Measurements from ENCODE around the gene FOXE3.

FOXE3 gene

DNA sequence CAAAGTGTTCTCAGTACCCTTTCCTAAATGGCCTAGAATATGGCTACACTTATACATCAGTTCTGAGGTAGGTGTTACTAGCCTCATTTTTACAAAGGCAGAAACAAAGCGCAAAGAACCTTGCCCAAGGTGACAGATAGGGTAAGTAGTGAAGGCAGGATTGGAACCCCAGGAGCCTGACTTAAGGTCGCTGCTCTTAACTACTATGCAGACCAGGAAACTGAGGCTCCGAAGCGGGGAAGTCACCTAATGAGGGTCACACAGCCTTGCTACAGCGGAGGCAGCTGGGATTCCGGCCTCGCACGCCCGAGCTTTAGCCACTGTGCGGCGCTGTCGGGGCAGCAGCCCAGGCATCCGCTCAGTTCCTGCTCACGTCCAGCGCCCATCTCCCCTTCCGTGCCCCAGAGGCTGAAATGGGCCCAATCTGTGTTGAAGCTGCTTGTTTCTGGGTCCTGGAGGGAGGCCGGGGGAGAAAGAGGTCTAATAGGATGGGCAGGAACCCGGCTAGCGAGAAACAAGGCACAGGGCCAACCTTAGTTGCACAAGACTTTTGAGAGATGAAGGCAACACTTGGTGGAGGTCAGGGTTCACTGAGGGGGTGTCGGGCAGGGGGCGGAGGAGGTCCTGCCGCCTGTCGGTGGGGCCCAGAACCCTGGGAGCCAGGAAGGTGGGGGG lies 20.4 kb downstream of the FOXE3 start:
- DNase-seq = peak; percentile 90

DNA sequence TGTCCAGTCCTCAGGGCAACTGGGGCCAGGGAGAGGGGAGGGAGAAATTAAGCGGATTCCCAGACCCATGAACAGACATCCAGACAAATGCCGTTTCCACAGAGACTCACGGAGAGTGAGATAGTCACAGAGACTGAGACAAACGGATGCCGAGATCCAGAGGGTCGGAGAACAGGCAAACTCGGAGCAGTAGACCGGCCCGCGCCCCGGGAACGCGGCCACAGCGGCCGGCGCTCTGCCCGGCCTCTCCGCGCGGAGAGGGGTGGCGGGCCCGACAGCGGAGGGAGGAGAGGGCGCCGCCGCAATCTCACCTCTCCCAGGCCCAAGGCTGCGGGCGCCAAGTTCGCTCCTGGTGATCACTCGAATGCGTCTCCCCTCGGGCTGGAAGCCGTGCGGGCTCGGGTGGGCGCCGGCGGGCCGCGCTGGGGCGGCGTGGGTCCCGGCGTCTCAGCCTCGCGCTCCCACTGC lies 20.9 kb downstream of the FOXE3 start:
- DNase-seq = no peak

DNA sequence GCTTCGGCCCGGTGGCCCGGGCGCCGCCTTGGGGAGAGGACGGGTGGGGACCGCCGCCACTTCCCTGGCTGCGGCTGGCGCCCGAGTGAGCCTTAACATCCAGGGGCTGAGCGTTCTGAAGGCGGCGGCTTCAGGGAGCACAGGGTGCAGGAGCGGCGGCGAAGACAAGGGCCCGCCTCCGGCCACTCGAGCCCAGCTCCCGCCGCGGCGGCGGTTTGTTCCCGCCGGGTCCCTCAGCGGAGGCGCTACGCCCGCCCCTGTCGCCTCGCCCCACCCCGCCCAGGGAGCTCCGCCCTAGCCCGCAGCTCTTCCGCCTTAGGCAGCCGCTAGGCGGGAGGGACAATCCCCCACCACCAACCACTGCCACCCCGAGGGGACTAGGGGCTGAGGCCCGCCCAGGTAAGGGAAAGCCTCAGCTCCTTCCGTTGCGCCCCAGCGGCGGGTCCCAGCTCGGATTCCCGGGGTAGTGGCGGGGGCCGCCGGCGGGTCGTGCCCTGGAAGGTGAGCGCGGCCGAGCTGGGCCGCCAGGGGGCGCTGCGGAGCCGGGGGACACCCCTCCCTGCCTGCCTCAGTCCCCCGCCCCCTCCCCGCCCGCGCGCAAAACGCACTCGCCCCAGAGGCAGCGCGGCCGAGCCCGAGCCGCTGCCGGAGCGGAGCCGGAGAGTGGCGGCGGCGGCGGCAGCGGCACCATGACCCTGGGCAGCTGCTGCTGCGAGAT lies 21.5 kb downstream of the FOXE3 start, which contains the start of gene FOXD2:
Gene FOXD2, plus strand, starts transcription at position 598 of the 718 bp plus-strand sequence. Its CDS starts 92 bp downstream, at position 690.
- peak; percentile 90 for DNase-seq

DNA sequence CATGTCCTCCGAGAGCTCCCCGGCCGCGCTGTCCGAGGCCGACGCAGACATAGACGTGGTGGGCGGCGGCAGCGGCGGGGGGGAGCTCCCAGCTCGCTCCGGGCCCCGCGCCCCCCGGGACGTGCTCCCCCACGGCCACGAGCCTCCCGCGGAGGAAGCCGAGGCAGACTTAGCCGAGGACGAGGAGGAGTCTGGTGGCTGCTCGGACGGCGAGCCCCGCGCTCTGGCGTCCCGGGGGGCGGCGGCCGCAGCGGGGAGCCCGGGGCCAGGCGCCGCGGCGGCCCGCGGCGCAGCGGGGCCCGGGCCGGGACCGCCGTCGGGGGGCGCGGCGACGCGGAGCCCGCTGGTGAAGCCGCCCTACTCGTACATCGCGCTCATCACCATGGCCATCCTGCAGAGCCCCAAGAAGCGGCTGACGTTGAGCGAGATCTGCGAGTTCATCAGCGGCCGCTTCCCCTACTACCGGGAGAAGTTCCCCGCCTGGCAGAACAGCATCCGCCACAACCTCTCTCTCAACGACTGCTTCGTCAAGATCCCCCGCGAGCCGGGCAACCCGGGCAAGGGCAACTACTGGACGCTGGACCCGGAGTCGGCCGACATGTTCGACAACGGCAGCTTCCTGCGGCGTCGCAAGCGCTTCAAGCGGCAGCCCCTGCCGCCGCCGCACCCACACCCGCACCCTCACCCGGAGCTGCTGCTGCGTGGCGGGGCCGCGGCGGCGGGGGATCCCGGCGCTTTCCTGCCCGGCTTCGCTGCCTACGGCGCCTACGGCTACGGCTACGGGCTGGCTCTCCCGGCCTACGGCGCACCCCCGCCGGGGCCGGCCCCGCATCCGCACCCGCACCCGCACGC lies 22.3 kb downstream of the FOXE3 start:
- DNase-seq = no peak

DNA sequence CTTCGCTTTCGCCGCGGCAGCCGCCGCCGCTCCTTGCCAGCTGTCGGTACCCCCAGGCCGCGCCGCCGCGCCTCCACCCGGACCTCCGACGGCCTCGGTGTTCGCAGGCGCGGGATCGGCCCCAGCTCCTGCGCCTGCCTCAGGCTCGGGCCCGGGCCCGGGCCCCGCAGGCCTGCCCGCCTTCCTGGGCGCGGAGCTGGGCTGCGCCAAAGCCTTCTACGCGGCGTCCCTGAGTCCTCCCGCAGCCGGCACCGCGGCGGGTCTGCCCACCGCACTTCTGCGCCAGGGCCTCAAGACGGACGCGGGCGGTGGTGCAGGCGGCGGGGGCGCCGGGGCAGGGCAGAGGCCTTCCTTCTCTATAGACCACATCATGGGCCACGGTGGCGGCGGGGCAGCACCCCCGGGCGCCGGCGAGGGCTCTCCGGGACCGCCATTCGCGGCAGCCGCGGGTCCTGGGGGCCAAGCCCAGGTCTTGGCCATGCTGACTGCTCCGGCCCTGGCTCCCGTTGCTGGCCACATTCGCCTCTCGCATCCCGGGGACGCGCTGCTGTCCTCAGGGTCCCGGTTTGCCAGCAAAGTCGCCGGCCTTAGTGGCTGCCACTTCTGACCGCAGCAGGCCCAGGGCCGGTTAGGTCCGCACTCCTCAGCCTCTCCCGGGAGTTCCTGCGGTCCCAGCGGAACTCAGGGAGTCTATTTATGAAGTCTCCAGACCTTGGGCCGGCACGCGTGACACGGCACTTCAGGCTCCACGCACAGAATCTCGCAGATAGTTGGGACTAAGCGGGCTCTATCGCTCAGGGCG lies 23.1 kb downstream of the FOXE3 start:
- DNase-seq = no peak

DNA sequence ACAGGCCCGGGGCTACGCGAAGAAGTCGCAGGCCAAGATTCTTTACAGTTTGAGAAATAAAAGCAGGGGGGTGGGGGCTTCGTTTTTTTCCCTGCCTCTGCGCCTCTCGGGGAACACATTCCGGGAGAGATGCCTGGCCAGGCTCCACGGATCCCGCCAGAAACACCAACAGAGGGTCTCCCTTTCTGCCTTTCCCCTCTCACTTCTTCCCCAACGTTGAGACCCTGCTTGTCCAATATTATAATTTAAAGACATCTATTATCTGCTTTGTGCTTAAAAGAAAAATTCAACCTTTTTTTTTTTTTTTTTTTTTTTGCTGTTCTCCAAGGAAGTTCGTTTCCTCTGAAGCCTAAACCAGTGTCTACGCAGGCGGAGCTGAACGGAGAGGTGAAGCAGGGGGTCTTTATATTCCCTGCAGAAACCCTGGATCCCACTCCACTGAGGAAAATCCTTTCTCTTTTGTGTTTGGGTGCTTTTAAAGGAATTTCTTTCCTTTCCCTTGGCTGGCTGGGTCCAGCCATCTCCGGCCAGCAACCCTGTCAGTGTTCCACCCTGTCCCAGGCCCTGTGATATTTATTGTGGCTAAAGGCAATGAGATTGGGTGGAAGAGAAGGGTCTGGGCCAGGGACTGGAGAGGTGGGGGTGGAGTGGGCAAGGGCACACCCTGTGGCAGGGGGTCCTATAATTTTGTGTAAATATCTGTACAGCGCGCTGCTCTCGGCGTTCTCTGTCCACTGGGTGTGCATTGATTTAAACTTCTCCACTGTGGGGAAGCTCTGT lies 23.9 kb downstream of the FOXE3 start:
- DNase-seq = no peak

DNA sequence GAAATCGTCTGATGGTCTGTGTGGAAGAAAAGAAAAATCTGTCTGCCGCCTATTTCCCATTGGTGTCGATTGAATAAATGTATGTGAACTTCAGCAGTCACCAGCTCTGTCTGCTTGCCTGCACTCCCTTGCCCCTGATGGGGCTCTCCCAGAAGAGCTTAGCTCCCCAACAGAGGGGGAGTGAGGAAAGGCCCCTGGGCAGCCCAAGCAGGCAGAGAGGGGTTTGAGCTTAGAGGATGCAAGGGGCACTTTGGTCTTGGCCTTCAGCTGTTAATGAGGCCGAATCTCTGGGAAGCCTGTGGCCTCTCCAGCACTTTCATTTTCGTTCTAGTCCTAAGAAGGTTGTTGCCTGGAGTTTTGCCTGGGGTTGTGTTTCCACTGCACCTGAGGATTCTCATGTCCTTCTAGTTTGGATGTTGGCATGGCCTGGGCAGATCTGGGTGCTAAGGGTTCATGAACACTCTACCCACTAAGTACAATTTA lies 24.6 kb downstream of the FOXE3 start:
- DNase-seq = no peak

DNA sequence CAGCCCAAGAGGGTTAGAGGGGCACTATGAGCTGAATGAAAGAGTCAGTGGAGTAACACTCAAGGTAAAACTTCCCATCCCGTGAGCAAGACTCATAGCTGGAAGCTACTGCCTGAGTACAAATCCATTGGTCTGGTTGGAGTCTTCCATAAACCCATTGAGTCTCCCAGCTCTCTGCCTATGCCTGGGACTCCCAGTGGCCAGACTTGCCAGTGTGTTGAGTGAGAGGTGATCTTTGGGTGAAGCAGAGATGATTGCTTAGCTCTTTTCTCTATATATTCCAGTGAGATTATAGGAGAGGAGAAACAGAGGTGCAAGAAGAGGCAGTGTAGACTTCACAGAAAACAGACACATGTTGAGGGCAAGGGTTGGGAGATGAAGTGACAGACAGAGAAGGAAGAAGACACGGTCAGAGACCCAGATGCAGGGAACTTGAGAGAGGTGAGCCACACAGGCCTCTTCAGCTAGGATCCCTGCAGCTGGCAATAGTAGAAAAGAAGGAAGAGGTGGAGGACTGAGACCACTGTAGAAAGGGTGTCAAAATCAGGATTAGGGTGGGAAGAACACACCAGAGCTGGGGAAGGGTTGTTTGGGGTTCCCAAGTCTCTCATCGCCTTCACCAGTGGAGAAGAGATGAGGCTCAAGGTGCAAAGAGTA lies 25.5 kb downstream of the FOXE3 start:
- no peak for DNase-seq

DNA sequence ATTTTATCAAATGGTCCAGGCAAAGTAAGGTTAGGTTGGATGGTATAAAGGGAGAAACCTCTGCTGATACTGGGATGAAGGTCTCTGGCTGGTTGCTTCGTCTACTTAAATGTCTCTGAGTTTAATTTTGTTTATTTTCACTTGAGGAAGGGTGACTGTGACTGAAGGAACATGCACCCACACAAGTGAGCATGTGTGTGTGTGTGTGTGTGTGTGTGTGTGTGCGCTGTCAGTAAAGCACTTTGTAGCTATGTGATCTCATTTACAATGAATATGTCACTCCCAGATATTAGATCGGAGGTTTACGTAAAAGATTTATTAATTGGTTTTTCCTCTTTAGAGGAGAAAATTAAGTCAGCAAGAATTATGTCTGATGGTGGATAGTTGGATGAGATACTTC lies 26.1 kb downstream of the FOXE3 start:
- no peak for DNase-seq

DNA sequence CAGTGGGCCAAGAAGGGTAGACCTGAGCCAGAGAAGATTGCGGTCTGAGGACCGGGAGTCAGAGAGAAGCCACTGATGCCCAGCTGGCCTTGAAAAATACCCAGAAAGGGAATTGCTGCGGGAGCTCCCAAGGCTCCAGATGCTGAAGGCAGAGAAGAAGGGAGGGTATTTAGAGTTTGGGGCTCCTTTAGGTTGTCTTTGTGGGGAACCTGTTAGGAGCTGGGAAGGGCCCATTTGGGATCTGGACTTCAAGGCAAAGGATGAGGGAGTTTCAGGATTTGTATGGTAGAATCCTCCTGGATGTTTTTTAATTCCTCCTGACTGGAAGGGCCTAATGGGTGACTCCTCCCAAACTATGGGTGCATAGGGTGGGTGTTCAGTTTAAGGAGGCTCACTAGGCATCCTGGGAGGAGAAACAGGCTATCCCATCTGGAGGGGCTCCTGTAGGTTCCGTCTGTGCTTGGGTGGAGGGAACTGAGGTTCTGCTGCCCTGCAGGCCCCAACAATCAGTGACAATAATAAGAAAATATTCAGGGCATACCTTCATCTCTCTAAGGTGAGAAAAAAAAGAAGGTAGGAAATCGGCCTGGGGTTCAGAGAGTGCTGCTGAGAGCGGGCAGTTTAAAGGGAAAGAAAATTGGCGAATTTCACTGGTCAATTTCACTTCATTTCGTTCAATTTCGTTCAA lies 26.9 kb downstream of the FOXE3 start:
- DNase-seq = no peak

DNA sequence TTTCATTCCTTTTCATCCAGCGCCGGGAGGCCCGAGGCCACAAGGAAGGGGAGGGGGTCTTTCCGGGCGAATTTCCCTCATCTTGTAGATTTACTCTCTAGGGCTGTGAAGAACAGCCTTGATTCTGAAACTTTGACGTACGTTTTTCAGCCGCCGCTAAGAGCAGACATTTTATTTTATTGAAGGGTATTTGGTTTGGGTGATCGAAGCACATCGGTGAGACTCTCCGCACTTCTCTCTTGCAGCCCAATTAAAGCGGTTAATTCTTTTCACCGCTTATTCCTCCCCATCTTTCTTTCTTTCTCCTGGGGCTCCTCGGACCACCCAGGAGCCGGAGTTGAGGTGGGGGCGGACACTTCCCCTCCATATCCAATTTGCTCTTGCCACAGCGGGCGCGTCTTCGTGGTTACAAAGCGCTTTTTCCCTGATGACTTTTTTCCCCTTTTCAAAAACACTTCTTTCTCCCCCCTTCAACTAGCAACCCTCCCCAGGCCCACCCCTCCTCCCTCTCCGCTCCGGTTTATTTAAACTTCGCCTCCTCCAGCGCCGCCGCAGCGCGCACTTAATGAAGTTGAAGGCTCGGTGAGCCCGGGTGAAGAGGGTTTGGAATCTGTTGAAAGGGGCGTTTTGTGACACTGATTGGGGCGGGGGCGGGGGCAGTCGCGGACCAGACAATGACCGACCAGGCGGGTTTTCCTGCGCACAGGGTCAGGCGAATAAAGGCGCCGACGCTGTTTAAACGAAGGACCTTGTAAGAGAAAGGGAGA lies 27.6 kb downstream of the FOXE3 start:
- DNase-seq = no peak

DNA sequence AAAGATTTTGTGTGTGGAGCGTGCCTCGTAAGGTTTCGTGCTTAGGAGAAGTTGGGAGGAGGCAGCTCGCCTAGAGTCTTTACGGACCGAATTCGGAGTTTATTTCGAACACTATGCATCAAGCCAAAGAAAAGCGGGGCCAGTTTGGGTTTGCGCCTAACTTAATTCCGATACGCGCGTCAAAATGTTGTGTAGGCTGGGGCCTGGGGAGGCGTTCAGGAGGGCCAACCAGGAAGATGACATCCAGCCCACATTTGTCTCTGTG lies 28.1 kb downstream of the FOXE3 start:
- no peak for DNase-seq

DNA sequence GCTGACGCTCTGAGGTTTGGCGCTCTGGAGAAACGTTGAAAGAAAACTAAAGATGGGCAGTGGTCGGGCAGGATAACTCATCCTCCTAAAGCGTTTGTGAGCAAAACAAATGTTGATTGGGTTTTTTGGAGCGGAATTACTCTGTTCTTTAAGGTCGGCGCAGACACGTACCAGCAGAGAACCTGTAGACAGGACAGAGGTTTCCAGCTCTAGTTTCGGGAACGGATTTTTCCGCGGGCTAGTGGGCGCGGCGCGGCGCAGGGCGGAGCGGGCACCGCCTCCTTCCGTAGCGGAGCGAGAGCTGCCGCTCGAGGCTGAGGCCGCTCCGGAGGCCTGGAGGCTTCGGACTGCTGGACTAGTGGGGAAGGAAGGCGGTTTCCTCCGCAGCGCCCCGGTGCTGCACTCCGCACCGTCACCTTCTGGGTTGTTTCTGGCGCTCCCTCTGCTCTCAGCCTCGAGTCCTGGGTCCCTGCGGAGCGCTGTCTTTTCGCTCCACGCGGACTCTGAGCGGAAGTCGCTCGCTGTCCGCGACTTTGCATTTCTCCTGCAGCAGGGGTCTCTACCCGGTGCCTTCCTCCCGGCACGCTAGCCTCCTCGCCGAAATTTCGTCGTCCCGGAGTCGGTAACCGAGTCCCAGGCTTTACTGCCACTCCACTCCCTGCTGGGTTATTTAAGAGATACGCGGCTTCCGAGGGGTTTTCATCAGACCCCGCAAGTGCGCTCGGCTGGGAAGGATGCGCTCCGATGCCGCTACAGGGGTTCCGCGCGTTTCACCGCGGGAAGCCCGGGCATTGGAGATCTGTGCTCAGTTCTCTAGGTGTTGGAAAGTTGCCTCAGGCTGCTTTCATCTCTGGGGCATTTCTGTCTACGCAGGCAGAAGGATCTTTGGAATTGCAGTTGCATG lies 28.7 kb downstream of the FOXE3 start:
- peak; percentile 72 for DNase-seq

DNA sequence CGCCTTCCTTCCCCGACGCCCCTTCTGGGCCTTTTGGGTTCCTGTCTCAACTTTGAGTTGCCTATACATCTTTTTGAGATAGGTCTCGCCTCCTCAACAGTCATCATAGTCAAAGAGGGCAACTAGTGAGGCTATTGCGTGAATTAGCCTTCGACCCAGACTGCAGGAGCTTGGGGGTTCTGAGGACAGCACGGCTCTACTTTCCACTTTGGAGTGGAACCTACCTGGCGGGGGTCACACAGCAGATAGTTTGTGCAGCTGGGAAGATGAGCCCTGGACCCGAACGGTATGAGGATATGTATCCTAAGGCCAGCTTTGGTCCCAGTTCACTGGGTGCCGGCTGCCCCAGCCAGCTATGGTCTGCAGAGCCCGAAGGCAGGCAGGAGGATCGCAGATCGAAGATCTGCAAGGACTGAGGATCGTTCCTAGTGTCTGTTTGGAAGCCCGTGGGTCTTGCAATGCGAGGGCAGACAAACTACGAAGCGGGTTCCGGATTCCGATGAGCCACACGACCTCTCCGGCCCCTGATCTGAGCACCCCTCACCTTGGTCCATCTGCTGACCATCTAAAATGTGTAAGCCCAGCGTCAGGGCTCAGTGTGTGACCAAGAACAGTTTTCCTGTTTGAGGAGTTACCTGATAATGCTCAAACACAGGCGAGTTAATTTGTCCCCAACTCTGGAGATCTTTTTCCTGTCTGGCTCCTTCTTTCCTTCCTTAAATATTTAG lies 29.9 kb downstream of the FOXE3 start:
- DNase-seq = no peak

DNA sequence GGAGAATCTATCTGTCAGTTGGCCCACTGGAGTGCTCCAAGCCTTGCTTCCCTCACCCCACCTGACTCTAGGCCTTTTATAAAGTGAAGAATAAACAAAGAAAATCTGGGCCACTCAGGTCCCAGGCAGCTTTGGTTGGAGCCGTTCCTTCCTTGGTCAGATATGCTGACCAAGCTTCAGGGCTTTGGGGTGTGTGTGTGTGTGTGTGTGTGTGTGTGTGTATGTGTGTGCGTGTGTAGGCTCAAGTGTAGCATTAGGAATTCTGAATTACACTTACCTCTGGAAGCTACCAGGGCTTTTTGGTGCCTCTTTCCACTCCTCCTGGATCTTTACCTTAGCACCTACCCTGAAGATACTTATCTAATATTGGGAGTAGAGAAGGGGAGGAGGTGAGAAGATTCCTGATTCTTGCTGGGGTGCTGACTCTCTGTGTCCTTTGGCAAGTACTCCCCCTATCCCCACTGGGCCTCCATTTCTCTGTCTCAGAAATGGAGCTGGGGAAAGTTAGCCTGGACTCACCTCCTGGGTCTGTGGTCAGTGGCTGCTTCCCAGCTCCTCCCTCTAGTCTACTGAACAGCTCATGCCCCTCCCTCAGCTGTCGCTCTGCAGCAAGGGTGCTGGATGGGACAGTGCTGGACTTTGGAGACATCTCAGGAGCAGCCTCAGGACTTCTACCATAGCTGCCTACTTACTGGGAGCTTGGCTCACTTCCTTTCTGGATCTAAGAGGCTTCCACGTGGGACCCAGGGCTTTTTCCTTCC lies 32.6 kb downstream of the FOXE3 start:
- no peak for DNase-seq

DNA sequence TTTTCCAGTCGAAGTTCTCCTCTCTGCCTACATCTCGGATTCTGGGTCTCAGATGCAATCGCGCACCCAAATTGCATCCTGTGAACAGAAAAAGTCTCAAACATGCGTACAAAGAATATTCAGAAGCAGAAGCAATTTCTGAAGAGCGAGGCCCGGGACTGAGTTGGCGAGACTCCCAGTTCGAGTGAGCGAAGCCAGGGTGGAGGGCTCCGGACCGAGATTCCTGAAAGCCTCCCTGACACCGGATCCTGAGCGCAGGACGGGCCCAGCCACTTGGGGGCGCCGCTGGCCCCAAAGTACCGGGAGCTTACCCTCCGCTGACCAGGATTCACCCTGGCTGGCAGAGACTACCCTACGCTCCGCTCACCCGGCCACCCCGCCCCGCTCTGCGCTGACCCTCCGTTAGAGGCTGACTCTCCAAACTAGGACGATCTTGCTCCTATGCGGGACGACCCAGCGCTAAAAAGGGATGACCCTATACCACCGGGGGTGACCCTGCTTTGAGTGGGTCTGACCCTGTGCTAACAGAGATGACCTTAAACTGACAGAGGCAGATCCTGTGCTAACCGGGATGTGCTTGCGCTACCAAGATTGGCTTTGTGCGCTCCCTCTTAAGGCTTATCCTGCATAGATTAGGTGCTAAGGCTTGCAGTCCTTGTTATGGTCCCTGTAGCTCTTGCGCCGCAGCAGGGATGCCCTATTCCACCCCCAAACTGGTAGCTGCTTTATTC lies 33.9 kb downstream of the FOXE3 start:
- DNase-seq = peak; percentile 74

DNA sequence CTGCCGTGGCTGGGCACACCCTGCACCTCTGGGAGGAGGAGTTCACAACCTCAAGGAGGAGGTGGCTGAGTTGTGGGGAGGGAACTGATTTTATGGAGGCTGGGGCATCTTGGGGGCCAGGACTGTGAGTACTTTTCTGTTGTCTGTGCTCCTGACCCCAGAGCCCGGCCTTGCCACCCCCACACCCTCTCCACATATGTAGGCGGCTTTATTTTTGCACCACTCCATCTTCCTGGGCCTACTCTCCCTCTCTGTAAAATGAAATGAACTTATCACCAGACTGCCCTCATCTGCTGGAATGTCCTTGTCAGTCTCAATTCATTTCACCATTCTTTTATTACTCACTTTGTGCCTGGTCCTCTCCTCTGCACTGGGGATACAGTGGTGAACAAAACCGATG lies 34.5 kb downstream of the FOXE3 start:
- DNase-seq = no peak

Measured in islet precursor cell (in vitro differentiated cells).